ENCODE data around the gene FBXO30.

- TF ChIP-seq EZH2 (IDR thresholded peaks at IDR 0.05) (no peak), POLR2AphosphoS5 (IDR thresholded peaks at IDR 0.05; ENCODE audit: borderline replicate concordance, low read depth, low read length) (no peak)
Observed at GRCh38 chr6:145836772-145837171, 22.2 kb upstream of the FBXO30 start.

All from SK-N-MC (cell line).